Testis (tissue), 2 donors: ENCODE results near the gene SIX5.

Experiments
- POLR2A ChIP-seq: fragments of 450-650 bp; IDR thresholded peaks from one replicate; pipeline ENCODE4 v1.6.1; 2017; ENCODE audit warnings: antibody characterized with exemption, mild to moderate bottlenecking, moderate library complexity
- TF ChIP-seq, protein P1 (sequence below), 3 experiments: fragments of 450-650 bp in 2 of 3; fragments of 200-600 bp in 1 of 3; sonication (generic) in 1 of 3; IDR thresholded peaks; one replicate each; pipeline ENCODE4 v1.5.1; 2016 to 2019; ENCODE audit warnings: antibody characterized with exemption in 3 of 3, mild to moderate bottlenecking in 2 of 3, moderate library complexity in 1 of 3

DNA sequence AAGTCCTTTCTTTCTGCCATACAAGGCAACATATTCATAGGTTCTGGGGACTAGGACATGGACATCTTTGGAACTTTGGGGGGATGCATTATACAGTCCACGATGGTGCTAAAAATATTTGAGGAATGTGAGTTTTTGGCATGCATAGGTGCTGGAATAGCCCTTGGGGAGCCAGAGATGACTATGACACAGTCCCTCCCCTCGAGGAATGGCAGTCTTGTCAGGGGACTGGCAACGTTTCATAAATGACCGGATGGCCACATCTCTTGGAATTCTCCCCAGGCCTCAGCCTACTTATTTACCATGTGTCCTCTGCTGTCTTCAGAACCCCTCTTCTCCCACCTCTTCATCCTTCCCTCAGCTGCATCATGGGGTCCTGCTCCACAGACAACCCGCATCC, 22.2 kb downstream of the SIX5 start:
- TF ChIP-seq, protein P1, sequence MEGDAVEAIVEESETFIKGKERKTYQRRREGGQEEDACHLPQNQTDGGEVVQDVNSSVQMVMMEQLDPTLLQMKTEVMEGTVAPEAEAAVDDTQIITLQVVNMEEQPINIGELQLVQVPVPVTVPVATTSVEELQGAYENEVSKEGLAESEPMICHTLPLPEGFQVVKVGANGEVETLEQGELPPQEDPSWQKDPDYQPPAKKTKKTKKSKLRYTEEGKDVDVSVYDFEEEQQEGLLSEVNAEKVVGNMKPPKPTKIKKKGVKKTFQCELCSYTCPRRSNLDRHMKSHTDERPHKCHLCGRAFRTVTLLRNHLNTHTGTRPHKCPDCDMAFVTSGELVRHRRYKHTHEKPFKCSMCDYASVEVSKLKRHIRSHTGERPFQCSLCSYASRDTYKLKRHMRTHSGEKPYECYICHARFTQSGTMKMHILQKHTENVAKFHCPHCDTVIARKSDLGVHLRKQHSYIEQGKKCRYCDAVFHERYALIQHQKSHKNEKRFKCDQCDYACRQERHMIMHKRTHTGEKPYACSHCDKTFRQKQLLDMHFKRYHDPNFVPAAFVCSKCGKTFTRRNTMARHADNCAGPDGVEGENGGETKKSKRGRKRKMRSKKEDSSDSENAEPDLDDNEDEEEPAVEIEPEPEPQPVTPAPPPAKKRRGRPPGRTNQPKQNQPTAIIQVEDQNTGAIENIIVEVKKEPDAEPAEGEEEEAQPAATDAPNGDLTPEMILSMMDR (IDR thresholded peaks at IDR 0.05) = no peak
- TF ChIP-seq POLR2A = no peak
